GM19395 (cell line): Measurements from ENCODE around the gene CD101.

Source experiments
- ATAC-seq: cut with Tn5 transposase; IDR thresholded peaks from one replicate; pipeline ENCODE4 v1.9.1; 2021; ENCODE audit warnings: mild to moderate bottlenecking, moderate library complexity; ENCODE audit not compliant: unreplicated experiment

Gene CD101

DNA sequence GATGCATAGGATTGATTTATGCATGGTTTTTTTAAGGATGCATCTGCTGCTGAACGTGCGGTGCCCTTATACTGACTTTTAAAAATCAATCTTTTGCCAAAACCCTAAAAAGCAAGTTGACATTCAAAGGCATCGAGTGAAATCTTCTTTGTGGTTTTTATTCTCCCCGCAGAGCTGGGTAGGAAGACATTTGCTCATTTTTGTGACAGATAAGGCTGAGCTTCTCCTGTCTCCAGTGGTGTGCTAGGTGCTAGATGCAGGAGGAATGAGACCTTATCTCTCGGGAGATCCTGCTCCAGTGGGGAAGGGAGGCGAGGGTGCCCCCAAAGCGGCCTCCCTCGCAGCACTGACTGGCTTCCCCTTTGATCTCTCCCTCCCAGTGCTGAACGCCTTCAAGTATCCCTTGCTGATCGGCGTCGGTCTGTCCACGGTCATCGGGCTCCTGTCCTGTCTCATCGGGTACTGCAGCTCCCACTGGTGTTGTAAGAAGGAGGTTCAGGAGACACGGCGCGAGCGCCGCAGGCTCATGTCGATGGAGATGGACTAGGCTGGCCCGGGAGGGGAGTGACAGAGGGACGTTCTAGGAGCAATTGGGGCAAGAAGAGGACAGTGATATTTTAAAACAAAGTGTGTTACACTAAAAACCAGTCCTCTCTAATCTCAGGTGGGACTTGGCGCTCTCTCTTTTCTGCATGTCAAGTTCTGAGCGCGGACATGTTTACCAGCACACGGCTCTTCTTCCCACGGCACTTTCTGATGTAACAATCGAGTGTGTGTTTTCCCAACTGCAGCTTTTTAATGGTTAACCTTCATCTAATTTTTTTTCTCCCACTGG lies 14.9 kb upstream of the CD101 start:
- ATAC-seq = no peak

DNA sequence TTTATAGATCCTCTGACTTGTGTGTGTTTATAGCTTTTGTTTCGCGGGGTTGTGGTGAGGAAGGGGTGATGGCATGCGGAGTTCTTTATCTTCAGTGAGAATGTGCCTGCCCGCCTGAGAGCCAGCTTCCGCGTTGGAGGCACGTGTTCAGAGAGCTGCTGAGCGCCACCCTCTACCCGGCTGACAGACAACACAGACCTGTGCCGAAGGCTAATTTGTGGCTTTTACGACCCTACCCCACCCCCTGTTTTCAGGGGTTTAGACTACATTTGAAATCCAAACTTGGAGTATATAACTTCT lies 14.4 kb upstream of the CD101 start:
- no peak for ATAC-seq

DNA sequence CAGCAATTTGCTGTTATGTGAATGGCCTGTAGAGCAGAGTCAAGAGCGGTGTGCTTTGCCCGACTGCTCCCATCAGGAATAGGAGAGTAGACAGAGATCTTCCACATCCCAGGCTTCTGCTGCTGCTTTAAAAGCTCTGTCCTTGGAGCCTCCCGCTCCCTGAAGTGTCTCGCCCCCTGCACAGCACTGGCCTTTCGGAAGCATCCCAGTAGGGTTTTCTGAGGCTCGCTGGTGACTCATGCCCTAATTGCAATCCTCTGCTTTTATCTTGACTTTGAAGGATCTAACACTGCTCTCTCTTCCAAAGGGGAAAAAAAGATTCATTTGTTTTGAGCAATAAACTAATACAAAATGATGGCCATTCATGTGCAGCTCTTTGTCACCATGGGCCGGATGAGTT lies 13.3 kb upstream of the CD101 start:
- ATAC-seq = no peak

- ATAC-seq = no peak
Observed at GRCh38 chr1:116988908-116989307, 12.7 kb upstream of the CD101 start.

DNA sequence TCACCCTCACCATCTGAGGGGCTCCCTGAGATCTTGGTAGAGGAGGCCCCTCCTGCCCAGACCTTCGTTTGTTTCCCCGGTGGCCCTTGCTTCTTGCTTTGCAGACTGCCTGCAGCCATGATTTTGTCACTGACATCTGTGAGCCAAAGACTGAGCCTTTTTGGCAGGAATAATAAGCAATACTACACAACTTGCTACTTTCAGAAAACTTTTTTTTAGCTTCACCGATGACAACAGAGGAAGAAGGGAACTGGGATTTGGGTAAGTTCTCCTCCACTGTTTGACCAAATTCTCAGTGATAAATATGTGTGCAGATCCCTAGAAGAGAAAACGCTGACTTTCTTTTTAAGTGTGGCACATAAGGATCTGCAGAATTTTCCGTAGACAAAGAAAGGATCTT lies 11.7 kb upstream of the CD101 start:
- ATAC-seq = no peak

DNA sequence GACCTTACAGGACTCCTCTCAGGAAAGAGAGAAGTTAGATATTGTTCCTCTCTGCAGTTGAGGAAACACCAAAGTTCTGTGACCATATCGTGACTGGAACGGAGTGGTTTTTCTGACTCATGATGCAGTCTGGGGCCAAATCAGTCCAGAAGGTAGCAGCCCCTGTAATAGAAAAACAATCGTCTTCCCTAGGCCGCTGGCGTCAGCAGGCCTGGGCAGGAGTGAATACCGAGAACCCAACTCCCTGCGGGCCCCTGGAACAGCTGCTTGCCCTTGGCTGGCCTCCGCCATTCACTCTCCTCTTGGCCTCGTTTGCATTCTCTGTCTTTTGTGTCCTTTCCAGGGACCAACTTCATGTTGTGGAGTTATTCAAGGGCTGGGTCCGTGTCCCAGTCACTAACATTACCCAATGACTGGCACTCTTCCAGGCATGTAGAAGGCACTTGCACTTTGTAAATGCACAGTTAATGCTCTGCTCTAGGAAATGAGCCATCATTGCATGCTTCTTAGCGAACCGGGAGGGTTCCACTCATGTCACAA lies 10.9 kb upstream of the CD101 start:
- ATAC-seq = no peak

DNA sequence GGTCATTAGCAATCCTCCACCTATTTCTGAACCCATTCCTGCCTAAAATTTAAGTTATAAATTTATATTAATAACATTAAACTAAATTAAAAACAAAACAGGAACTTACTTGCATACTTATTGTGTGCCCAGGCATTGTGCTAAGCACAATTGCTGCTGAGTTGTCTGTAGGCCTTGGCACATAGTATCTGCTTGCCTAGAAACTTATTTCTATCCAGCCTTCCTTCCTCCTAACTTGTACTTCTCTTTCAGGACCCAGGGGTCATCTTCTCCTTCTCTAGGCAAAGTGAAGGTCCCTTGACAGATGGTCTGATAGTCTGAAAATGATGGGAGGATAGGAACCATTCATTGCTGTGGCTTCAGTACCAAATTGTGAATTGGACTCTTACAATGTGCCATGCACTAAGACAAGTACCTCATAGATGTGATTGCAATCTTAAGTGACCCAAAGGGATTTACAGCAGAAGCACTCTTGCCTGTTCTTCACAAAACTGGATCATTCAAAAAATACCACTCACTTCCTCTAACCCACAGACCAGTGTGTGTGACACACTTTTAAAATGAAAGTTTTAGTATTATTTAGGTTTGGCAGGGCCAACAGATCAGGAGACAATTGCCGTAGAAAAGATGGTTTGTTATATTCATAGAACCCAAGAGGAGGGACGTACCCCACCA lies 10.3 kb upstream of the CD101 start:
- no peak for ATAC-seq

GRCh38 chr1:116991918-116992317 lies 9.6 kb upstream of the CD101 start:
- no peak for ATAC-seq

DNA sequence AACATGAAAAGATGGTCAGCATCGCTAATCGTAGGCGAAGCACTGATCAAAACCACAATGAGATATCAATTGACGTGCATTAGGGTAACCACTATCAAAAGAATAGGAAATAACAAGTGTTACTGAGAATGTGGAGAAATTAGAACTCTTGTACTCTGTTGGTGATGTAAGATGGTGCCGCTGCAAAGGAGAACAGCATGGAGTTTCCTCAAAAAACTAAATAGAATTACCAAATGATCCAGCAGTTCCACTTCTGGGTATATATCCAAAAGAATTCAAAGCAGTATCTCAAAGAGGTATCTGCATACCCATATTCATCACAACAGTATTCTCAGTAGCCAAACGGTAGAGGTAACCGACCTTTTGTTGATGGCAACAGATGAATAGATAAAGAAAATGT lies 8.3 kb upstream of the CD101 start:
- no peak for ATAC-seq

DNA sequence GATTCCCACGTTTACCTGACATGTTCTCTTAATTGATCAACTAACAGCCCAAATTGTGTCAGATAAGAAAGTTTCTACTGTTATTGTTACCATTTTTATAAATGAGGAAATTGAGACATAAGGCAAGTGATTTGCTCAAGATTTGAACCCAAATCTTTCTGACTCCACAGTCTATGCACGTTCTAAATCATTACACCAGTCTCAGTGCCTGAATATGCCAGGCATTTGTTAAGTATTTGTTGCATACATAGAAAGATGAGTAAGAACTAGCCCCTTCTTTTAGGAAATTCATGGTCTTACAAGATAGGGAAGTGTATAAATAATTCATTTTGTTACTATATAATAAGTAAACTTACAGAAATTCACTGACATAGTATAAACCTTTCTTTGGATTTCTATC lies 7.1 kb upstream of the CD101 start:
- no peak for ATAC-seq

DNA sequence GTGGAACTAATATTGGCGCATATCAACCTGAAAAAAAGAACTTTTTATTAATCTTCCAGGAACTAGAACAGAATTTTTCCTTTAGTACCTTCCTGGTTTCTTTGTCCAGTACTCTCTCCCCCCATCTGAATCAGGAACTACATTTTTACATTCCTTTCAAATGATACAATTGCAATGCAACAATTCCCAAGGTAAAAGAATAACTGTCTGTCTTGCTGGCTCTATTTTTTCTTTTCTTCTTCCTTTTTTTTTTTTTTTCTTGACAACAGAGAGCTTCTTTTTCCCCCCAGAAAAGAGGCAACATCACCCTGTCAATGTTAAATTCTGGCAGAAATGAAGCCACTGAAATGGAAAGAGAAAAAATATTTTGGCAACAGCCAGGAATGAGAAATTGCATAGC lies 4.5 kb upstream of the CD101 start:
- ATAC-seq = no peak

DNA sequence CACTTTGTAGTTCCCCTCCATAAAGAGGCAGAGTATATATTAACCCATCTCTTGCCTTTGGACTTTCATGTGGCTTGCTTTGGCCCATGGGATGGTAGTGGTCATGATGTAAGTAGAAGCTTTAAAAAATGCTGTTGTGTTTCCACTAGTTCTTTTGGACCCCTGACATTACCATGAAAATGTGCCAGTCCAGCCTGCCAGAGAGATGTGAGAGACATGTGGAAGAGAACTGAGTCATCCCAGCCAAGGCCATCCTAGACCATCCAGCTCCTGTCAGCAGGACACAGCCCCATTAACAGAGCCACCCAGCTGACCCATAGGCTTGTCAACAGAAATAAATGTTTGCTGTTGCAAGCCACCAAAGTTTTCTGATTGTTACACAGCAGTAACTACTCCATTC lies 3.9 kb upstream of the CD101 start:
- ATAC-seq = no peak

DNA sequence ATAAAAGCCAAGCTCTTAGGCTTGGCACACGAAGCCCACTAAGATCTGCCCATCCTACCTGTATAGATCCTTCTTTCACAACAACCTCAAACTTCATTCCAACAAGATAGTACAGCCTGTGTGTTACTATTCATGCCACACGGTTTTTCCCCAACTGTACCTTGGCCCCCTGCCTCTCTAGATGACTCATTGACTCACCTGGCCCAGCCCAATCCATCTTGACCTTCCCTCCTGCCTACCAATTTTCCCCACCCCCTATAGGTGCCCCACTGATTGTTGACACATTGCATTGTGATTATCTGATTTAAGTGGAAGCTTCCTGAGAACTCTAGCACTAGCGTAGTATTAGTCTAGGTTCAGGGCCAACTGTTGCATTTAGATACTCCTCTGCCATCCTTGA lies 2.0 kb upstream of the CD101 start:
- ATAC-seq = no peak

DNA sequence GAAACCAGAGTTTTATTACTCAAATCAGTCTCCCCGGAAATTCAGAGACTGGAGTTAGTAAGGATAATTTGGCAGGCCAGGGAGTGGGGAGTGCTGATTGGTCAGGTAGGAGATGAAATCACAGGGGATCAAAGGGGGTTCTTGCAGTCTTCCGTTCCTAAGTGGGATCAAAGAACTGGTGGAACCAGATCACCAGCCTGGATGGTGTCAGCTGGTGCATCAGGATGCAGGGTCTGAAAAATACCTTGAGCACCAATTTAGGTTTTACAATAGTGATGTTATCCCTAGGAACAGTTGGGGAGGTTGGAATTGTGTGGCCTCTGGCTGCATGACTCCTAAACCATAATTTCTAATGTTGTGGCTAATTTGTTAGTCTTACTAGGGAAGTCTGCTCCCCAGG lies 1.4 kb upstream of the CD101 start:
- ATAC-seq = no peak

DNA sequence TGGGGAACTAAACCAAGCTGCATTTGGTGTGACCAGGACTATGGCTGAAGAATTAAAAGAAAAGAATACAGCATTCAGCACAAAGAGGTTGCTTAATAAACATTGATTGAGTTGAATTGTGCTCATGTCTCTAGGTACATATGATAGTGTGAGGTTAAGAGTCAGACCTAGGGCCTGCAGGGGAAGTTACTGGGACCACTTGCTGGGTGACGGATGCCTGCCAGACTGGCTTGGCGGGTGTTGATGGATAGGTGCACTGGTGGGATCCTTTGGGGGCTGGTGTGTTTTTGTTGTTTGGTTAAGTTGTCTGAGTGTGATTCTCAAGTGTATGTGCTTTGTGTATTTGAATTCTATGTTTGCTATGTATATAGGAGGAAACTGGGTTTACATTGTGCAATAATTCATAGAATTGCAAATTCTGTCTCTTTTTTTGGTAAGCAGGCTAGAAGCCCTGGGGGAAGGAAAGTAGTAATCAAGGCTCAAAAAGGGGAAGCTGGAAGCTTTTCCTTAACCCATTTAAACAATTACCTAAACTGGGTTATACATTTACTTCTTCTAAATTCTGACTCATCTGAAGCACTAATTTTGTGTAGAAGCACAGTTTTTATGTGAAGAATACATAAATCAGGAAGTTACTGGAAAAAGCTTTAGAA lies 1.8 kb downstream of the CD101 start:
- ATAC-seq = no peak

DNA sequence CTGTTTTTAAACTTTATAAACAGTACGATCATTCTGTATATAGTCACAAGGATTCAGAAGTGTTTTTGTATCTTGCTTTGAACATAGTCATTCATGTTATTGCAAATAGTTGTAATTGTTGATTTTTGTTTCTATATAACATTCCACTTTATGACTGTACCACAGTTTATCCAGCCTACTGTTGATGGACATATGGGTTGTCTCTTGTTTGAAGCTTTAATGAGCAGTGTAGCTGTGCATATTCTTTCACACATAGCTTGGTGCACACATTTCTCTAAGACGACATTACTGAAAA lies 6.1 kb downstream of the CD101 start:
- no peak for ATAC-seq

GRCh38 chr1:117008656-117009055 lies 7.1 kb downstream of the CD101 start:
- no peak for ATAC-seq

DNA sequence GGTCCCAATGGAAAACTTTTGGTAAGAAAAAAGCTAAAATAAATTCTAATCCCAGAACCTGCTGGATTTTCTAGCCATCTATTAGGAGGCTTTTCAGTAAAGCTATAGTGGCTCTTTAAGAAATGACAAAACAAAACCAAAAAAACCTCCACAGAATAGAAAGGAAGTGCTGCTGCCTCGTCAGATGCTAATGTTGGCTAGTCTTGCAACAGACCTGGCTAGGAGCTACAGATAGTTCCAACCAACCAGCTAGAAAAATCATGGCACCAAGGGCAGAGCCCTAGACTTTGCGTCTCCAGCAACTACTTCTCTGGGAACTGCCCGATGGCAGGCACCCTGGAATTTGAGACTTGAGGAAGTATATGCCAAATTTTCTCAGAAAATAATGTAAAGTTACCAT lies 7.6 kb downstream of the CD101 start:
- ATAC-seq = no peak

DNA sequence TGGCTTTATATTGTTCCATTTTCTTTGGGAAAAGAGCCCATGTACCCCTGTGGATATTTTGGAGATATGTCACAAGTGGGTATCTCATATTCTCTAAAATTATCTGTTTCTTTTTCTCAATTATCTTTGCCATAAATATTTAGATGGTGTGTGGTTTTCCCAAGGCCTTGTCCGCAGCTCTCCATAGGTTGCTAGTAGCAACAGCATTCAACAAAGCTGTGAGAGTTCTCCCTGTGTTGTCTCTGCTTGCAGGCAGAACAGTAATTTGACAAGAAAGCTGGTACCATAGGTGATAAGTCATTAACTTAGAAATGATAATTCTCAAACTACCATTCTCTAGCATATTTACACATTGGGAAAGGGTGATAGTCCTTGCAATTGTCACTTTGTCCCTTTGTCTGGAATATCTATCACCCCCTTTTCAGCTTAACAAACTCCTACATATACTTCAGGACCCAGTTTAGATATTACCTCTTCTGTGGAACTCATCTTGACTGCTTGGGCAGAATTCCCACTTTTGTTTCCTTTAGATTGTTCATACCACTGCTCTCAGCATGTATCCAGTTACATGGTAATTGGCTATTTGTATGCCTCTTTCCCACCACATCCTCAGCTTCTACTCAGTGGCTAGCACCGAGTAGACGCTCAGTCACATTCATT lies 8.9 kb downstream of the CD101 start:
- no peak for ATAC-seq

GRCh38 chr1:117011334-117011733 lies 9.8 kb downstream of the CD101 start:
- ATAC-seq = no peak

GRCh38 chr1:117013309-117013858 lies 11.8 kb downstream of the CD101 start:
- ATAC-seq = no peak
